Measurements from ENCODE around the gene ZC4H2.
A peak's percentile ranks its signal among the peaks of the same experiment; 100 is the strongest.

The ZC4H2 gene

DNA sequence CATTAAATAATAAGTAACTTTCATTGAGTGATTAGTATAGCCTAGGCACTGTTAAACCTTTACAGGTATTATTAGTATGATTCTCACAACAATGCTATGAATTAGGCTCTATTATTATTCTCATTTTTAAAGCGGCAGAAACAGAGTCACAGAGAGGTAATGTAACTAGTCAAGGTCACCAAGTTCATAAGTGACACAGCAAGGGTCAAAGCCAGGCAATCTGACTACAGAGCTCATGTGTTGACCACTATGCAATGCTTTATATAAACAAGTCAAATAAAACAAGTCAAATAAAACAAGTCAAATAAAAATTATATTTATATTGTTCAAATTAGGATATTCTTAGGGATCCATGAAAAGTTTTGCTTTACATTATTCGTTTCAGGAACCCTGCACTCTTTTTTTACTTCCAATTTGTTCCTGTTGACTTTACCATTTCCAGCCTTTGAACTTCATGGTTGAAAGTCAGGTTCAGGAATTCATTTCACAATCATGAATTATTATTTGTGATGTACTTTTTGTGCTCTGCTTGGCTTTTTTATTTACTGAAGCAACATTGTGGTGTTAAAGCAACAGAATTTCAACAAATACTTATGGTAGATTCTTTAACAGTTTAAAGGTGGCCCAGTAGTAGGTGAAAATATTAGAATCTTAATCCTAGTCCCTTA lies 18.0 kb upstream of the ZC4H2 start:
- TF ChIP-seq MYC (IDR thresholded peaks at IDR 0.05; ENCODE audit: low read depth, low read length) (no peak), POLR2A (IDR thresholded peaks at IDR 0.05; ENCODE audit: extremely low read depth, insufficient read length) (no peak)
- TF ChIP-seq, protein P1, sequence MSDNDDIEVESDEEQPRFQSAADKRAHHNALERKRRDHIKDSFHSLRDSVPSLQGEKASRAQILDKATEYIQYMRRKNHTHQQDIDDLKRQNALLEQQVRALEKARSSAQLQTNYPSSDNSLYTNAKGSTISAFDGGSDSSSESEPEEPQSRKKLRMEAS (IDR thresholded peaks at IDR 0.05; ENCODE audit: low read depth, low read length), result no peak
- TF ChIP-seq, protein P2, sequence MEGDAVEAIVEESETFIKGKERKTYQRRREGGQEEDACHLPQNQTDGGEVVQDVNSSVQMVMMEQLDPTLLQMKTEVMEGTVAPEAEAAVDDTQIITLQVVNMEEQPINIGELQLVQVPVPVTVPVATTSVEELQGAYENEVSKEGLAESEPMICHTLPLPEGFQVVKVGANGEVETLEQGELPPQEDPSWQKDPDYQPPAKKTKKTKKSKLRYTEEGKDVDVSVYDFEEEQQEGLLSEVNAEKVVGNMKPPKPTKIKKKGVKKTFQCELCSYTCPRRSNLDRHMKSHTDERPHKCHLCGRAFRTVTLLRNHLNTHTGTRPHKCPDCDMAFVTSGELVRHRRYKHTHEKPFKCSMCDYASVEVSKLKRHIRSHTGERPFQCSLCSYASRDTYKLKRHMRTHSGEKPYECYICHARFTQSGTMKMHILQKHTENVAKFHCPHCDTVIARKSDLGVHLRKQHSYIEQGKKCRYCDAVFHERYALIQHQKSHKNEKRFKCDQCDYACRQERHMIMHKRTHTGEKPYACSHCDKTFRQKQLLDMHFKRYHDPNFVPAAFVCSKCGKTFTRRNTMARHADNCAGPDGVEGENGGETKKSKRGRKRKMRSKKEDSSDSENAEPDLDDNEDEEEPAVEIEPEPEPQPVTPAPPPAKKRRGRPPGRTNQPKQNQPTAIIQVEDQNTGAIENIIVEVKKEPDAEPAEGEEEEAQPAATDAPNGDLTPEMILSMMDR (IDR thresholded peaks at IDR 0.05; ENCODE audit: low read depth, low read length), result no peak
- H3K4me3 ChIP-seq (ENCODE audit: low read depth, low read length), result no peak overlapping the region
- DNase-seq (ENCODE audit: low read depth), result no peak

DNA sequence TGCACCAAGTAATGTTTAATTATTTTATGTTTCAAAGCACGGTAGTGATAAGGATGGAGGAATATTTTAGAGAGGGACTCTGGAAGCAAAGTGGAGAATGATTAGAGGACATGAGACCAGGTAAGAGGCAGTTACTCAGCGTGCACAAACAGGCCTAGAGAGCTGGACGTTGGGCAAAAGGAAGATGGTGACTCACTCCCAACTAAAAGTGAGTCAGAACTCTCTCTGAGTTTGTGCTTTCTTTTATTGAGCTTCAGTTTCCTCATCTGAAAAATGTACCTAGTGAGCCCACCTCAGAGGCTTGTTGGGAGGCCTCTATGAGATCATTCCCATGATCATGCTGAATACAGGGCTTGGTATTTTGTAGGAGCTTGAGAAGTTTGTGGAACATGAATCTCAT lies 1.6 kb upstream of the ZC4H2 start:
- no peak overlapping the region for H3K4me3 ChIP-seq (ENCODE audit: low read depth, low read length)
- peak; percentile 3 for DNase-seq (ENCODE audit: low read depth)
- no peak for TF ChIP-seq MYC (IDR thresholded peaks at IDR 0.05; ENCODE audit: low read depth, low read length)

DNA sequence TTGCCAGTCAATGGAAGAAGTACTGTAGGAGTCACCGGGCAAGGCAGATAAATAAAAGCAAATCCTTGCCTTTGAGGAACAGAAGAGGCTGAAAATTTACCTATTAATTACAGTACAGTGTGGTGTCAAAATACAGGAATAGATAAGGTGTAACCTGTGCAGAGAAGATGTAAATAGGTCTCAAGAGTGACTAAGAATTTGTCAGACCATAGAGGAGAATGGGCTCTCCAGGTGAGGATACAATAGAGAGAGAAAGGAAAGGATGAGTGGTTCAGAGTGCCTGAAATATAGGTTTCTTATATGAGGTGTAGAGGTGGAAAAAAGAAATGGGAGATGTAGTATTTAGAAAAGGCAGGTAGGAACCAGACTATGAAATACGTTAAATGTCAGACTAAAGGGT lies 801 bp upstream of the ZC4H2 start:
- no peak overlapping the region for H3K4me3 ChIP-seq (ENCODE audit: low read depth, low read length)
- TF ChIP-seq POLR2A (IDR thresholded peaks at IDR 0.05; ENCODE audit: extremely low read depth, insufficient read length) (no peak), MYC (IDR thresholded peaks at IDR 0.05; ENCODE audit: low read depth, low read length) (no peak)
- TF ChIP-seq, protein P2 (IDR thresholded peaks at IDR 0.05; ENCODE audit: low read depth, low read length), result no peak
- TF ChIP-seq, protein P1 (IDR thresholded peaks at IDR 0.05; ENCODE audit: low read depth, low read length), result no peak
- no peak for DNase-seq (ENCODE audit: low read depth)

DNA sequence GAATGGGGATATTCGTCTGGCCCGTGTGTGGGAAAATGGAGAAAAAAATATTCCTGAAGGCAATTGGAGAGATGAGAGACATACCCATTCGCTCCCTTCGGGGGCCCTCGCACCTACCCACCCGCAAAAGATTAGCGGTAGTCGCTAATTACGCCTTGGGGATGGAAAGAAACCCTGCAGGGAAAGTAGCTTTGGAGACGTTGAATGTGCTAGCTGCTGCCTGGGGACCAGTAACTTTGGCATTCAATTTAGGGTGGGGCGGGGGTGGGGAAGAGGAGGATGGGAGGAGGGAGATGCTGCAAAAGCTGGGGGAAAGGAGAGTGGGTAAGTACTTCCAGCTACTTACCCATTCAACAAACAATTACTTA lies 407 bp upstream of the ZC4H2 start:
- no peak for DNase-seq (ENCODE audit: low read depth)
- no peak overlapping the region for H3K4me3 ChIP-seq (ENCODE audit: low read depth, low read length)
- TF ChIP-seq MYC (IDR thresholded peaks at IDR 0.05; ENCODE audit: low read depth, low read length) (no peak), POLR2A (IDR thresholded peaks at IDR 0.05; ENCODE audit: extremely low read depth, insufficient read length) (no peak)
- TF ChIP-seq, protein P1 (IDR thresholded peaks at IDR 0.05; ENCODE audit: low read depth, low read length), result no peak
- TF ChIP-seq, protein P2 (IDR thresholded peaks at IDR 0.05; ENCODE audit: low read depth, low read length), result no peak

DNA sequence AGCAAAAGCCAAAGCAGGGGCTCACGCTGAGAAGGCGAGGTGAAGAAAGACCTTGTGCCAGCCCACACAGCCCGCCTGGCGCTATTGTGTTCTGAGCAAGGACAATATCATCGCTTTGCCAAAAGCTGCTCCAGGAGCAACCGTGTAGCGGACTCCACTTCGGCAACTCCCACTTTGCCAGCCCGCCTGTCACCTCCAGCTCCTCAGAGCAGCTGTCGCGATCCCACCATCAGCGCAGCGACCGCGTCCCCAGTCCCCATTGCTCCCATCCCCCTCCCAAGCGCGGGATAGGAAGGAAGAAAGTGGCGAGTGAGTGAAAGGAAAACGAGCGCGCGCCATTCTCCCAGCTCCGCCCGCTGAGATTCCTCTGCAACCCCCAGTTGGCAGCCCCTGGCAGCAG lies 759 bp downstream of the ZC4H2 start:
- no peak for DNase-seq (ENCODE audit: low read depth)
- no peak overlapping the region for H3K4me3 ChIP-seq (ENCODE audit: low read depth, low read length)

DNA sequence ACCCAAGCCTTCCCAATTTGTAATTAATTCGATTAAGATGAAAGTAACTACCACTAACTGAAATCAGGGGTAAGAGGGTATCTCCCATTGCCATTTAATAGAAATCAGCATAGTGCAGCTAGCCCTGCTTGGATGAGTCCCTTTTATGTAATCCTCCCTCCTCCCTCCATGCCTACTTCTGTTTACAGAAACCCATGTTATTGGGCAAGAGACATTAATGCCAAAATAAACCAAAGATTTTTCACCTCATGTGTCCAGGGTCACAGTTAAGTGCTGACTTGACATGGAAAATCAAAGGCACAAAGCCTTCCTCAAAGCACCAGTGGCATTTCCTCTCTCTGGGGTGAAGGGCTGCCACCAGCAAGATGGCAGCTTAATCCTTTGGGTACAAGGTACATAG lies 50.8 kb downstream of the ZC4H2 start:
- H3K4me3 ChIP-seq (ENCODE audit: low read depth, low read length), result no peak overlapping the region
- DNase-seq (ENCODE audit: low read depth), result no peak
- TF ChIP-seq, protein P2 (IDR thresholded peaks at IDR 0.05; ENCODE audit: low read depth, low read length), result no peak
- no peak for TF ChIP-seq MYC (IDR thresholded peaks at IDR 0.05; ENCODE audit: low read depth, low read length)
- TF ChIP-seq, protein P1 (IDR thresholded peaks at IDR 0.05; ENCODE audit: low read depth, low read length), result no peak

More for the DNA sequence above, 759 bp downstream of the ZC4H2 start:
- TF ChIP-seq, protein P1 (IDR thresholded peaks at IDR 0.05; ENCODE audit: low read depth, low read length), result no peak
- TF ChIP-seq MYC (IDR thresholded peaks at IDR 0.05; ENCODE audit: low read depth, low read length), result no peak
- no peak for TF ChIP-seq POLR2A (IDR thresholded peaks at IDR 0.05; ENCODE audit: extremely low read depth, insufficient read length)
- TF ChIP-seq, protein P2 (IDR thresholded peaks at IDR 0.05; ENCODE audit: low read depth, low read length), result no peak
